ENCODE data around the gene PANK4. TPM values are rescaled to one million over a fixed set of nuclear protein-coding genes. Genes with fewer than 3 reads are reported as not detected.

Gene PANK4
- total RNA-seq, 4 donors from 2014 or later = 15.1 to 38.1 (median 27.4) TPM

DNA sequence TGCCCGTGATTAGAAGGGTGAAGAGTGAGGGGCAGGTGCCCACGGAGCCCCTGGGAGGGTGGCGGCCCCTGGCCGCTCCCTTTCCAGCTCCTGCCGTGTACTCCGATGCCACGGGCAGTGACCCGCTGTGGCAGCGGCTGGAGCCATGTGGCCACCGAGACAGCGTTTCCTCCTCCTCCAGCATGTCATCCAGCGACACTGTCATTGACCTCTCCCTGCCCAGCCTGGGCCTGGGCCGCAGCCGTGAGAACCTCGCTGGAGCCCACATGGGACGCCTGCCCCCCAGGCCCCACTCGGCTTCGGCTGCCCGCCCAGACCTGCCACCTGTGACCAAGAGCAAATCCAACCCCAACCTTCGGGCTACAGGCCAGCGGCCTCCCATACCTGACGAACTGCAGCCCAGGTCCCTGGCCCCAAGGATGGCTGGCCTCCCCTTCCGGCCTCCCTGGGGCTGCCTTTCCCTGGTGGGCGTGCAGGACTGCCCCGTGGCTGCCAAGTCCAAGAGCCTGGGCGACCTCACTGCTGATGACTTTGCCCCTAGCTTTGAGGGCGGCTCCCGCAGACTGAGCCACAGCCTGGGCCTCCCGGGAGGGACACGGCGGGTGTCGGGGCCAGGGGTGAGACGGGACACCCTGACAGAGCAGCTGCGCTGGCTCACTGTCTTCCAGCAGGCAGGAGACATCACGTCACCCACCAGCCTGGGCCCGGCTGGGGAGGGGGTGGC, 22.0 kb downstream of the PANK4 start:
- no peak for DNase-seq (ENCODE audit: low spot score)
- no peak for ATAC-seq (ENCODE audit: low FRiP score)
- TF ChIP-seq, protein P1, sequence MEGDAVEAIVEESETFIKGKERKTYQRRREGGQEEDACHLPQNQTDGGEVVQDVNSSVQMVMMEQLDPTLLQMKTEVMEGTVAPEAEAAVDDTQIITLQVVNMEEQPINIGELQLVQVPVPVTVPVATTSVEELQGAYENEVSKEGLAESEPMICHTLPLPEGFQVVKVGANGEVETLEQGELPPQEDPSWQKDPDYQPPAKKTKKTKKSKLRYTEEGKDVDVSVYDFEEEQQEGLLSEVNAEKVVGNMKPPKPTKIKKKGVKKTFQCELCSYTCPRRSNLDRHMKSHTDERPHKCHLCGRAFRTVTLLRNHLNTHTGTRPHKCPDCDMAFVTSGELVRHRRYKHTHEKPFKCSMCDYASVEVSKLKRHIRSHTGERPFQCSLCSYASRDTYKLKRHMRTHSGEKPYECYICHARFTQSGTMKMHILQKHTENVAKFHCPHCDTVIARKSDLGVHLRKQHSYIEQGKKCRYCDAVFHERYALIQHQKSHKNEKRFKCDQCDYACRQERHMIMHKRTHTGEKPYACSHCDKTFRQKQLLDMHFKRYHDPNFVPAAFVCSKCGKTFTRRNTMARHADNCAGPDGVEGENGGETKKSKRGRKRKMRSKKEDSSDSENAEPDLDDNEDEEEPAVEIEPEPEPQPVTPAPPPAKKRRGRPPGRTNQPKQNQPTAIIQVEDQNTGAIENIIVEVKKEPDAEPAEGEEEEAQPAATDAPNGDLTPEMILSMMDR (IDR thresholded peaks at IDR 0.05) = no peak

DNA sequence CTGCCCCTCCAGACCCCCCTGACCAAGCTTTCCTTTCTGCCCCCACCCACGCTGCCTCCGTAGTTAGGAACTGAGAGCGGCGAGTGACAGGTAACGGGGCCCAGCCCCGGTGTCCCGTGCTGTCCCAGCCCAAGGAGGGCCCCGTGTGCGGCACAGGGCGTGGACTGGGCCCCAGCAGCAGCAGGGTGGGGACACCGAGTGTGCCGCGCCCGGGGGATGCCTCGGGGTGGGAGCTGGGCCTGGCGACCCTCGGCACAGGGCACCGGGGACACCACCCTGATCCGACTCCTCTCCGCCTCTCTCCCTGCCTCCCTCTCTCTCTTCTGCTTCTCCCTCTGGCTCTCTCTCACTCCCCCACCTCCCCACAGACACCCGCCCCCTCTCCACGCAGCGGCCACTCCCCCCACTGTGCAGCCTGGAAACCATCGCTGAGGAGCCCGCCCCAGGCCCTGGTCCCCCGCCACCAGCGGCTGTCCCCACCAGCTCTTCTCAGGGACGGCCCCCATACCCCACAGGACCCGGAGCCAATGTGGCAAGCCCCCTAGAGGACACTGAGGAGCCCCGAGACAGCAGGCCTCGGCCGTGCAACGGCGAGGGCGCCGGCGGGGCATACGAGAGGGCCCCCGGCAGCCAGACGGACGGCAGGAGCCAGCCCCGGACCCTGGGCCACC, 22.7 kb downstream of the PANK4 start:
- ATAC-seq (ENCODE audit: low FRiP score) = no peak
- TF ChIP-seq, protein P1 (IDR thresholded peaks at IDR 0.05) = no peak
- DNase-seq (ENCODE audit: low spot score) = no peak

DNA sequence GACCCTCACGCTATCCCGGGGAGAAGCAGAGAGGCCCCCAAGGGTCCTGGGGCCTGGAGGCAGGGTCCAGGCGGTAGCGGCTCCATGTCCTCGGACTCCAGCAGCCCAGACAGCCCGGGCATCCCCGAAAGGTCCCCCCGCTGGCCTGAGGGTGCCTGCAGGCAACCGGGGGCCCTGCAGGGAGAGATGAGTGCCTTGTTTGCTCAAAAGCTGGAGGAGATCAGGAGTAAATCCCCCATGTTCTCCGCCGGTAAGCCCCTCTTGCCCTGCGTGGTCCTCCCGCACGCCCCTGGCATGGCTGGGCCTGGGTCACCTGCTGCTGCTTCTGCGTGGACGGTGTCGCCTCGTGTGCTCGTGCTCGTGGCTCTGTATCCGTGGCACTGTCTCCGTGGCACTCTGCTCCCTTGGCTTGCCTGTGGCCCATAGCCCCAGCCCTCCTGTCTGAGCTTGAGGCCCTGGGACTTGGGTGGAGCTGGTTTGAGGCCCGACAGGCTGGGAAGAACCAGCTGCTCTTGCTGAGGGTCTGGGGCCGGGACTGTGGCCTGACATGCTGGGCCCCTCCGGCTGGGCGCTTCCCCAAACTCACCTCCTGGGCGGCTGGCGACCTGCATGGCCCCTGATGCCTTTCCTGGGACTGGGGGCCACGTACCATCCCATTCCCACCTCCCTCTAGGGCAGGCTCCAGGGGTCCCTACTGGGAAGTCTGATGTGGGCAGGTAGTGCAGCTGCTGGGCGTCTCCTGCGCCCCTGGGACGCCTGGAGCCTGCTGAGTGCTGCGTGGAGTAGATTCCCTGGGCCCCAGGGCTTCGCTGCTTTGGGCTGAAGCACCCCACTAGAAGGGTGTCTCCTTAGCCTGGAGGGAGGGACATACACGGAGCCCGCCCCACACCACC, 23.5 kb downstream of the PANK4 start:
- ATAC-seq (ENCODE audit: low FRiP score) = no peak

DNA sequence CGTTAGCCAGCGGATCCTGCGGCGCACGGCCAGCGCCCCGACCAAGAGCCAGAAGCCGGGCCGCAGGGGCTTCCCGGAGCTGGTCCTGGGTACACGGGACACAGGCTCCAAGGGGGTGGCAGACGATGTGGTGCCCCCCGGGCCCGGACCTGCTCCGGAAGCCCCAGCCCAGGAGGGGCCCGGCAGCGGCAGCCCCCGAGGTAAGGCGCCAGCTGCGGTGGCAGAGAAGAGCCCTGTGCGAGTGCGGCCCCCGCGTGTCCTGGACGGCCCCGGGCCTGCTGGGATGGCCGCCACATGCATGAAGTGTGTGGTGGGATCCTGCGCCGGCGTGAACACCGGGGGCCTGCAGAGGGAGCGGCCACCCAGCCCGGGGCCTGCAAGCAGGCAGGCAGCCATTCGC, 24.2 kb downstream of the PANK4 start:
- ATAC-seq (ENCODE audit: low FRiP score) (no peak), DNase-seq (ENCODE audit: low spot score) (no peak)
- TF ChIP-seq, protein P1 (IDR thresholded peaks at IDR 0.05) = no peak

More for the DNA sequence above, 23.5 kb downstream of the PANK4 start:
- TF ChIP-seq, protein P1 (IDR thresholded peaks at IDR 0.05) = no peak
- DNase-seq (ENCODE audit: low spot score) = no peak

DNA sequence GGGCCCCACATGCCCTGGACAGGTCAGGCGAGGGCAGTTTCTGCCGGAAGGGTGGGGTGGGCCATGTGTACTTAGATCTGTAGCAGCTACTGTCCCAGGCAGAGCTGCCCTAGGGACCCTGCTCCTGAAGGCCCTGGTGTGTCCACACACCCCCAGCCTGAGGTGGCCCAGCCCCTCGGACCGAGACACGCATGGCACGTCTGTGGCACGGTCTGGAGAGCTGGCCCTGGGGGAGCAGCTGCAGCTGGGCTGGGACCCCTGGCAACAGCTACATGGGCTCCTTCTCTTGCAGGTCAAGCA, 24.6 kb downstream of the PANK4 start:
- TF ChIP-seq, protein P1 (IDR thresholded peaks at IDR 0.05) = no peak
- ATAC-seq (ENCODE audit: low FRiP score) (no peak), DNase-seq (ENCODE audit: low spot score) (no peak)

DNA sequence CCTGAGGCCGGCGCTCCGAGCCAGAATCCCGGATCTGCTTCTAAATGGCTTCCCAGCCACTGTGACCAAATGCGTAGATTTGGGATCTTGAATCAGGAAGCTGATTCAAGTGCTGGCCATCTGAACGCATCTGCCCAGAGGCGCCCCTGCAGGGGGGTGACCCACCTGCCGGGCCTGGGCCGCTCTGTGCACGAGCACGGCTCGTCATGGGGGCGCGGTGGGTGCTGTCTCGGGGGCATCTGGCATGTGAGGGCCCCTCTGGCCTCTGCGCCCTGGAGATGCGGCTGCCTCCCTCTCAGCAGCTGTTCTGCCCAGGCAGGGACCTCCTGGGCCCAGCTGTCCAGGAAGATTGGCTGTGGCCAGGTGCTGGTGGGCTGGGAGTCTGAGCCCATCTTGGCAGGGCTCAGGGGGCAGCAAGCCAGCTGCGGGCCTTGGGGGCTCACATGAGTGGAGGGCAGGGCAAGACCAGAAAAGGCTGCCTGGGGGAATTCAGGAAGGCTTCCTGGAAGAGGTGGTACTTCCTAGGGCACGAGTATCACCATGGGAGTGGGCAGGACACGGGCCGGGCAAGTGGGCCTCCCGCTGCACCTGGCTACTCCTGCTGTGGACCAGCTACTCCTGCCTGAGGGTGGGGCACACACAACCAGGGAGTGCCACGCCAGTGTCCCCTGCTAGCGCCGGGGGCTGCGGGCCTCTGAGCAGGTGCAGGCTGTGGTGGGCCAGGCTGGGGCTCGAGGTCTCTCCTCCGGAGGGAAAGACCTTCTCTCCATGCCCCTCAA, 25.2 kb downstream of the PANK4 start:
- no peak for ATAC-seq (ENCODE audit: low FRiP score)
- TF ChIP-seq, protein P1 (IDR thresholded peaks at IDR 0.05) = no peak
- DNase-seq (ENCODE audit: low spot score) = no peak
